NCI-H1048 (cell line): ENCODE measurements around the gene C1RL.

Experiments used
- DNase-seq: peaks from one replicate; lab custom pipeline; 2025; lab: John Stamatoyannopoulos, UW

C1RL gene

DNA sequence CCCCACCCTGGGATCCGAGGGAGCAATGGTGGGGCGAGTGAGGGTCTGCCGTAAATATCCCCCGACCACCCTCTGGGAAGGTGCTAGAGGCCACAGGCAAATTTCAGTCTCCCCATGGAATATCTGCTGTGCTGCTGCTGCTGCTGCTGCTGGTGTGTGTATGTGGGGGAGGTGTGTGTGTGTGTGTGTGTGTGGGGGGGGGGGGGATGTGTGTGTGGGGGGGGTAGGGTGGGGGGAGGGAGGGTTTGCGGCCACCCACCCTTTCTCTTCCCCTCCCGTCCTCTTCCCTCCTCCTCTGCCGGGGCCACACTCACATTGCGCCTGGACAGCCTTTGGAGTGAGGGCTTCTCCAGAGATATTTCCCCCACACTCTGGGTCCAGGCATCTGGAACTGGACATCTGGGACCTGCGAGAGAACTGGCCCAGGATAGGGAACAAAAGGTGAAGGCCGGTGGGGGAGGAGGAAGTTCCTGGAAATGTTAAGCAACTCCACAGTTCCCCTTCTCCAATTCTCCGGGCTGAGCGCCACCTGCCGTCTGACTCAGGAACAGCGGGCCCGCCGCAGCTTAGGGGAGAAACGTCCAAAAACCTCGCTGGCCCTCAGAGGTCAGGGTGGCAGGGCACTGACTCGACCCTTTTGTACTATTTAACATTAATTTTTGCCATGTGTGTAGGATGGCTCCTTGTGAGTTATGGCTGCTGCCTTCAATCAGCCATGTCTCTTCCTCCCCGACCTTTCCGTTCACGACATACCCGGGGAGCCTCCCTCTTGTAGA, at the start of gene C1RL:
TSS of gene C1RL (minus strand) at position 419 of the 776 bp plus-strand sequence. CDS start at position 385, 34 bp downstream.
- DNase-seq: no peak

GRCh38 chr12:7157391-7157790, 48.4 kb upstream of the C1RL start:
- DNase-seq: no peak

DNA sequence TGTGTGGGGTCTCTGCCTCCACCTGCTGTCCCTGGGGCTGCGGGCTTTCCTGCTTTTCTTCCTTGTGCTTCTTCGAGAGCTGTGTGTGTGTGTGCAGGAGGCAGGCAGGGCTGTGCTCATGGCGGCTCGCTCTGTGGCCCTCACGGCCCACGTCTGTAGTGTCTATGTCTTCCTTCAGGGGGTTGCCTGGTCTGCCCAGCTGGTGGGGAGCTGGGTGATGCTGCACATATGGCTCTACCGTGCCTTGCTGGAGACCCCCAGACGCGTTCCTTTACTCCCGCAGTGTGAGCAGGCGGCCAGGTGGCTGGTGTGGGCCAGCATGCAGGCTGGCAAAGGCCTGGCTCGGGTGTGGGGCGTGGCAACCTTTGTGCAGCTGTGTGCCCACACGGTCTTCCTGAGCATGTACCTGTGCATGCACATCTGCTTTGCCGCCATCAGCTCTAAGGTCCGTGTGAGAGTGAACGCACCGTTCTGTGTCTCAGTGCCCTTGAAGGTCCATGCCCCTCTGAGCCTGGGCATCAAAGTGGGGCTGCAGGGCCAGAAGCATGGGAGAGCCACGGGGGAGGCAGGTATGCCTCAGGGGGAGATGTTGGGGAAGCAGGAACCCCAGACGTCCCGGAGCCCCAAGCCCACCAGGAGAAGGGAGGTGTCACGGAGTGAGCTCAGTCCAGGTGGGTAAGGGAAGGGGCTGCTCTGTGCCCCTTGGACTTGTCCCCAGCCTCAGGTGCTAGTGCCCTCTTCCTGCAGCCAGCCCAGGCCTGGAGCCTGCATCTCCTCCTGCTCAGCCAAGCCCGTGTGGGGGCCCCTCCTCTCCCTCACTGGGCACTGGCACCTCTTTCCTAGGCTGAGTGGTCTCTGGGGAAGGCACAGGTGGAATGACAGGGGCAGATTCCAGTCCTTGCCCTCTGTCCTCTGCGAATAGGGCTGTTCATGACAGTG, 47.5 kb upstream of the C1RL start:
- no peak for DNase-seq

DNA sequence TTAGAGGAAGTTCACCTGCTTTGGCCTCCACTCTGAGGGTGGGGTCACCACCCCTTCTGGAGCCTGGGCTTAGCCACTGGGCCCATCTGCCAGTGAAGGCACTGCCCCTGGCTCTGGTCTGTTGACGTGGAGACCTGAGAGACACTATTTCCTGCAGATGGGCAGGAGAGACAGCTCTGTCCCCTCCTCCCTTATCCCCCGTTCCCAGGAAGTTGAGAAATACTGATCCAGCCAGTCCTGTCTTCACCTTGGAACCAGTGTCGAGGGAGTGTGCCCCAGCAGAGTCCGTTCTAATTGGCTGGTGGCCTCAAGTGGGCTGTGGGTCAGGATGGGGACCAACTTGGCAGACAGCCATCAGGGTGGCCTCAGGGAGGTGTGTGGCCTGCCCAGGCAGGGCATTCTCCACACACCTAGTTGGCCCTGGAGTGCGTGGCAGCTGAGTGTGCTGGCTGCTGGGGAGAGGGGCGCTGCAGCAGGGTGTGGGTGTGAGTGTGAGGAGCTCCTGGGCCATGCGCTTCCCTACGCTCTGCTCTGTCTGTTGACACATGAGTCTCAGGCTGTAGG, 46.5 kb upstream of the C1RL start:
- no peak for DNase-seq

DNA sequence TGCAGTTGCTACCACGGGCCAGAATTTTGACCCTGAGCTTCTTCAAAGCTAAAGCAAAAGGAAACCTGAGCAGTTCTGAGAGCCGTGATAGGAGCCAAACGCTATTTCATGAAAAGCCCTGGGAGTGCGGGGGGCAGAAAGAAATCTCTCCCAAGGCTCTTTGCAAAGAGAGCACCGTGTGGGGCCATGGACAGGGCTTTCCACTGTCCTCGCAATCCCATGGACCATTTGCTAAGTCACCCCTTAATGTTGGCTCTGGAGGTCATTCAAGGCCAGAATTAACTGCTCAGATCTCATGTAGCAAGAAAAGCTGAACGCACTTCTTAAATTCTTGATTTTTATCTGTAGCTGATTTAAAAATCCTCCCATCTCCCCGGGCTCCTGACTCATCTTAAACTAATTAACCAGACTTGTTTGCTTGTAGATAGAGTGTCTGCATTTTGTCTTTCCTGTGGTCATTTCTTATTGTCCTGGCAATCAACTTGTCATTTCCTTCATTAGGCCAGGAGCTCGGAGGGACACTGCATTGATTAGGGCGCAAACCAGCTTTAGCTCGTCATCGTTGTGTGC, 46.0 kb upstream of the C1RL start:
- no peak for DNase-seq

- no peak for DNase-seq
Observed at GRCh38 chr12:7154042-7154441, 45.0 kb upstream of the C1RL start.

- no peak for DNase-seq
Observed at GRCh38 chr12:7152818-7153217, 43.8 kb upstream of the C1RL start.

DNA sequence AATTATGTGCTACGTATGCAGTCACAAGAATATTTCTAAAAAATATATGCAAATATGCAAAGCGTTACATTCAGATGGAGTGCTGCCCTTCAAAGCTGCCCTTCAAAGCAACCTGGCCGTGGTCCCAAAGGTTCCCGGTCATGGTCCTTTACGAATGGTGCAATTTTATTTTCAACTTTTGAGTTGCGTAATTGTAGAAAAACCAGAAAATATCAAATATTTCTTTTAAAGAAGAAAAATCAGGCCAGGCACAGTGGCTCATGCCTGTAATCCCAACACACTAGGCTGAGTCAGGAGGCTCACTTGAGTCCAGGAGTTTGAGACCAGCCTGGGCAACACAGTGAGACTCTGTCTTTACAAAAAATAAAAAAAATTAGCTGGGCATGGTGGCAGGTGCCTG, 42.5 kb upstream of the C1RL start:
- no peak for DNase-seq

DNA sequence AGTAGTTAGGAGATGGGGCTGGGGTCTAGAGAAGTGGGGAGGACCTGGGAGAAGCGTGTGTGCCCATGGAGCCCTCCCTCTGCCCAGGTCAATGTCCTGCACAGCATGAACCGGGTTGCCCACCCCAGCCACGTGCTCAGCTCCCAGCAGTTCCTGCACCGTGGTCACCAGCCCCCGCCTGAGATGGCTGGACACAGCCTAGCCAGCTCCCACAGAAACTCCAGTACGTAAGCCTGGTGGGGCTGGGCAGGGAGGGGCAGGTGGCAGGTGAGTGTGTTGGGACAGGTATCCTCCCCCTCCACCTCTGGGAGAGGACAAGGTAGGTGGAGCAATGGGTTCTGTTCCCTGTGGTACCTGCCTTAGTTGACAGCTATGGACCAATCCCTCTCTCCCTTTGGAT, 41.8 kb upstream of the C1RL start:
- DNase-seq: no peak

DNA sequence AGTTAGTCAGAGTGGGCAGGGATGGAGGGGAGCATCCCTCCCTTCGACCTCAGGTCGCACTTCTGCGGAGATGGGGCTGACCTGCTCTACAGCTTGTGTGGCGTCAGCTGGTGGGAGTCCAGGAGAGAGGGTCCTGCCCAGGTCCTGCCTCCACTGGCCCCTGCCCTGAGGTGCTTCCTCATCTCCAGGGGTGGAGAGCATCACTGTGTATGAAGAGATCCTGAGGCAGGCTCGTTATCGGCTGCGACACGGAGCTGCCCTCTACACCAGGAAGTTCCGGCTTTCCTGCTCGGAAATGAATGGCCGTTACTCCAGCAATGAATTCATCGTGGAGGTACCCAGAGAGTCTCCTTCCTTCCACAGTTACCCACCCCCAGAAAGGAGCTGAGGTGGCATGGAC, 41.3 kb upstream of the C1RL start:
- DNase-seq: no peak

DNA sequence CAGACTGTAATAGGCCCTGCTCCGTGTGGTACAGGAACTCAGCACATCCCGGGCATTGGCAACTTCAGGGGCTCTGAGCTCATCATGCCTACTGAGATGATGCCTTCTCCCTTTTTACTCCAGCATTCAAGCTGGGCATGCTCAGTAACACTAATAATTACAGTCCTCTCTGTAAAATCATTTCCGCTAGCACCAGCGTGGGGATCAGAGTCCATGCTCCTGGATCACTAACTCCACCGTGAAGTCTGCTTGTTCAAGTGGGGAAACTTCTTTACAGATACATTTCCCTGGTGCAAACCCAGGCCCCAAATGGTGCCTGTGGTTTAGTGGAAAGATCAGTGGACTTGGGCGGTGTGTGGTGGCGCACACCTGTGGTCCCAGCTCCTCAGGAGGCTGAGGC, 37.9 kb upstream of the C1RL start:
- DNase-seq: no peak

- no peak for DNase-seq
Observed at GRCh38 chr12:7146228-7146627, 37.2 kb upstream of the C1RL start.

- DNase-seq: no peak
Observed at GRCh38 chr12:7145671-7146070, 36.7 kb upstream of the C1RL start.

DNA sequence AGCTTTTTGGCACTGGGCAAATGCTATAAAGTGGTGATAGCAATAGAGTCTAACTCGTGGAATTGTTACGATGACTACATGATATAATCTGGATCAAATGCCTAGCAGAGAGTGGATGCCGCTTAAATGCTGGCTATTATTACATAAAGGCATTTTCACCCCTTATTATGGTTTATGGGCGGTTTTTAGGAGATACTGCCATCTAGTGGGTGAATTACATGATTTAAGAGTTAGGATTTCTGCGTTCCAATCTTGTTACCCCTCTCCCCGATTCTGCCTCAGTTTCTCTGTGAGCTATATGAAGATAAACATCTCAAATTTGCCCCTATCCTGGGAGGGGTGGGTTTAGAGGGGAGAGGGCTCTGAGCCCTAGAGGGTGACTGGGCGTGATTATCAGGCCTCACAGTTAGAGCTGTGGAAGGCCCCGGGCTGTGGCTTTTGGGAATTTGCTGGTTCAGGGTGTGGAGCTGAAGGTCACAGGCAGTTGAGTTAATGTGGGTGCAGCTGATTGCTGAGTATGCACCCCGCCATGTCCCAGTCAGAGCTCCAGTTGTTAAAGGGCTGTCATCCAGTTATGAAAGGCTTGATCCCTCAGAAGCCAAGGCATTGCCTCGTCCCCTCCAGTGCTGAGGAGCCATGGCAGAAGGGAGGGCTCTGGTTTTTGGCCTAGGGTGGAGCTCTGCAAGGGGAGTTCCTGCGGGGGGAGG, 35.6 kb upstream of the C1RL start:
- peak; percentile 19 for DNase-seq

- no peak for DNase-seq
Observed at GRCh38 chr12:7143564-7143963, 34.5 kb upstream of the C1RL start.

DNA sequence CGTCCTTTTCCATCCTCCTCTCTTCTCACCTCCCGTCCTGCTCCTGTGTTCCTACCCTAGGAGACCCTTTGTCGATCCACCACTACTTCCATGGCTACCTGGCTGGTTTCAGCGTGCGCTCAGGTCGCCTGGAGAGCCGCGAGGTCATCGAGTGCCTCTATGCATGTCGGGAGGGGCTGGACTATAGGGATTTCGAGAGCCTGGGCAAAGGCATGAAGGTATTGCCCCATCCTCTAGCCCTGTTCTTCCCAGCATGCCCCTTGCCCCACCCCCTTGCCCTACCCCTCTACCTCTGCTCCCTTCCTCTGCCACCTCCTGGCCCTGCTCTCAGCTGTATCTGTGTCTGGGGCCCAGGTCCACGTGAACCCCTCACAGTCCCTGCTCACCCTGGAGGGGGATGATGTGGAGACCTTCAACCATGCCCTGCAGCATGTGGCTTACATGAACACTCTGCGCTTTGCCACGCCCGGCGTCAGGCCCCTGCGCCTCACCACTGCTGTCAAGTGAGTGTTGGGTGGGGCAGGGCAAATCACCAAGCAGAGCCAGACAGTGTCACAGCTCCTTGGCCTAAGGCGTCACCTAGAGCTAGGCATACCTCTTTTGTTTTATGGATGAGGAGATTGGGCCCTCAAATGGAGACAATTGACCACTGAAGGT, 33.9 kb upstream of the C1RL start:
- DNase-seq: no peak

DNA sequence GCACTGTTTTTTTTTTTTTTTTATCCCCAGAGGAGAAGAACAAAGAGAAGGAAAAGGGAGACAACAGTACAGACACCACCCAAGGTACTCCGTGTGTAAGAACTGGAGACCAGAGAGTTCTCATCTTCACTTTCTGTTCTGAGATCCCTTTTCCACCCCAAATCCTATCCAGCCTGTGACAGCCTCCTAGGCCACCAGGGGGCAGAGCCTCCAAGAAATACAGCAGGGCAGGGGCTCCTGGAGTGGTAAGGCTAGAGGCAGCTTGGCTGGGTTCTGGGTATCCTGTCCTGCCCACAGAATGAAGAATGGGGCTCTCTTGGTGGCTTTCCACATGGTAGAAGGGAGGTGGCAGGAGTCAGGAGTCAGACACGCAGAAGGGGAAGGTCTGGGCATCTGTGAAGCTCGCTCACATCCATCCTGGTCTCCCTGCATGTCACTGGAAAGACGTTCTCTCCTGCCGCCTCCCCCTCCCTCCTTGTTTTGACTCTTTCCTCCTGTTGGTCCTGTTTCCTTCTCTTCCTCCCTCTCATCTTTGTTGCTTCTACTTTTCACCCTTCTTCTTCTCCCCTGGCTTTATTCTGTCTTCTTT, 33.1 kb upstream of the C1RL start:
- no peak for DNase-seq

DNA sequence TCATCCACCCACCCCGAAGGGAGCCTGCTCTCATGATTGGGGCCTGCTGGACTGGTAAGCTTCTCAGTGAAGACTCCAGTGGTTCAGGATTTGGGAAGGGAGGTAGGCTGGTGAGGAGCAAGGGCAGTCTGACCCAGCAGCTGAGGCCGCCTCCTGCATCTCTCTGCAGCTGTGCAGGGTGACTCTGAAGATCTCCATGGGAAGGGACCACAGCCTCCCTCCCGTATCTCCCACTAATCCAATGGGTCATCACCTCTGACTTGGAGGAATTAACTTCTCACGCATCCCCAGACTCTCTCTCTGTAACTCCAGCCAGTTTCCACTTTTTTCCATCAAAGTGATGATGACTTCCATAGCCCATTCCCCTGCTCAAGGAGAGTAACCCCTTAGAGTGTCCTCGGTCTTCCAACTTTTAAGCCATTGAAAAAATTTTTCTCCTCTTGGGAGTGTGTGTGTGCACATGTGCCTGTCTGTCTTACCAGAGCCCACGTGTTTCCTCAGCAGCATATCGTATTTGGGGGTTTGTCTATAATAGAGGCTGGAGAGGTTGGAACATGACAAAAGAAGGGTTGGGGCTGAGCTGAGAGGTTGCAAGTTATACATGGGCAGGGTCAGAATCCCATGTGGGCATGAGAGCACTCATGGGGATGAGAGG, 32.5 kb upstream of the C1RL start:
- no peak for DNase-seq

DNA sequence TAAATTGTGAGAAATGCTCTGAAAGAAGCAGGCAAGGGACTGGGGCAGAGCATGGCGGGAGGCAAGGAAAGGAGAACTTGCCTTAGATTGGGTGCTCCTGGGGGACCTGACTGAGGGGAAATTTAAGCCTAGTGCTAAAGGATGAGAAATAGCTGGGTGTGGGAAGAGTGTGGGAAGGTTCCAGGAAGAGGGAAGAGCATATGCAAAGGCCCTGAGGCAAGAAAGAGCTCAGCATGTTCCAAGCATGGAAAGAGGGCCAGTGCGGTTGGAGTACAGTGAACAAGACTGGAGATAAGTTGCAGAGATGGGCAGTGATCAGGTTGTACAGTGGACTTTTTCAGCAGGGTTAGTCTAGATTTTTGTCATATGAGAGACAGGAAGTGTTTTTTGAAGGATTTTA, 30.2 kb upstream of the C1RL start:
- DNase-seq: no peak

GRCh38 chr12:7137908-7138307, 28.9 kb upstream of the C1RL start:
- DNase-seq: no peak
